Measurements from ENCODE around the gene HAND2. TPM values are rescaled to one million over a fixed set of nuclear protein-coding genes. Genes with fewer than 3 reads are reported as not detected.

Gene HAND2
- total RNA-seq, 1 donor from 2014 or later = not detected

DNA sequence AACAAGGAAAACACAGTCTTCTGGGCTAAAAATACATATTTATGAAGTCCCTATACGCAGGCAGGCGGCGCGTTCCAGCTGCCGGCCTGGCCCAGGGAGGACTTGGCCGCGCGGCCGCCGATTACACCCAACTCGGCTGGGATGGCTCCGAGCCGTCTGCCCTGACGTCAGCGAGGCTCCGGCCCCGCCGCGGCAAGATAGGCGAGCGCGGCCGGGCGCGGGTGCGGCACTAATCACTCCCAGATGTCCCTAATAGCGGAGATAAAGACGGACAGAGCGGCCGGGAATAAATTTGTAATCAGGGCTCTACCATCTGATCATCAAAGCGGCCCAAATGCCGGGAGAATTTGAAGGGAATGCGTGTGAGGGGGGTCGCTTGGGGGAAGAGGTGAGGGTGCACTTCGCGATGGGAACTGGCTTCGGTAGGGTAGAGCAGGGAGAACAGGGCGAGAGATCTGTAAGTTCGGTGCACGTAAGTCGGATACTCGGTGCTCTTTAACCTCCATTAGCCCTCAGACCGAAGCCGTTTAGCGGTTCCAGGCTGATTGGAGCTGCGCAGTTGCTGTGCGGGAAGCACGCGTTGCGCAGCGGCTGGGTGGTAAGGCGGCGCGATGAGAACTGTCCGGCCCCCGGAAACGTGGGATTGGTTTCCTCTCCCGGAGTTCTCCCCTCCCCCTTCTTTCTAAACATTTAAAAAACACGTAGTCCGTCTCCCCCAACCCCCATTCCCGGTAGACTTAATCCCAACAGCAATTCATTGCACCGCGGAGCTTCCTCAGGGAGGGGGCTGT, 7.7 kb downstream of the HAND2 start:
- intact Hi-C loops (cut with micrococcal nuclease) = loop anchor here (1.0 kb wide), 1 partner anchor 8 kb away; the partner anchor contains the start of gene HAND2

DNA sequence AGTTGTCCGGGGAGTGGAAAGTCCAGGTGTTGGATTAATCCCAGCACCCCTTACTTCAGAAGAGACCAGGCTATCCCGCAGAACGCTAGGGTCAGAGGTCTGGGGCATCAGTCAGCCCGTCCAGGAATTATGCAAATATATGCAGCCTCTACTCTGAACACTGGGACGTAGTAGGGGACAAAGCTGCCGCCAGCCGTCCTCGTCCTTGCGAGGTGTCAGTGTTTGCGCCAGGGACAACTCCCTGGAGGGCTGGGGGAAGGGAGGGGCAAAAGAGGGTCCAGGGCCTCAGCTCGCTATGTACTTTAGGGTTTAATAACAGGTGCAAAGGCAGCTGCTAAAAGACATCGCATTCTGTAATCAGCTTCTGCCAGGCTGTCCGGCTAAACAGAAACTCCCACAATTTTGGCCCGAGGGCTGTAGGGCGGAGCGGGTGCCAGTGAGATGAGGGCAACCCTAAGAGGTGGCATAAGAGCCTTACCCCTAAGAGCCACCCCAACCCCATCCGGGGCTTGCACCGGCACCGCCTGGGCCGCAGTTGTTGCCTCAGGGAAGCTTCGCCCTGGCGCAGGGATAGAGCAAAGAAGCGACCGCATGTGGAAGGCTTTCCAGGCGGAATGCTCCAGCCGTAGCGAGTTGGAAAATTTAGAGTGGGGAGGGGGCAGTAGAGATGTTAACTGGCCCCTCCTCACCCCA, 8.4 kb downstream of the HAND2 start:
- intact Hi-C loops (cut with micrococcal nuclease) = loop anchor here (1.0 kb wide), 1 partner anchor 9 kb away; the partner anchor contains the start of gene HAND2

DNA sequence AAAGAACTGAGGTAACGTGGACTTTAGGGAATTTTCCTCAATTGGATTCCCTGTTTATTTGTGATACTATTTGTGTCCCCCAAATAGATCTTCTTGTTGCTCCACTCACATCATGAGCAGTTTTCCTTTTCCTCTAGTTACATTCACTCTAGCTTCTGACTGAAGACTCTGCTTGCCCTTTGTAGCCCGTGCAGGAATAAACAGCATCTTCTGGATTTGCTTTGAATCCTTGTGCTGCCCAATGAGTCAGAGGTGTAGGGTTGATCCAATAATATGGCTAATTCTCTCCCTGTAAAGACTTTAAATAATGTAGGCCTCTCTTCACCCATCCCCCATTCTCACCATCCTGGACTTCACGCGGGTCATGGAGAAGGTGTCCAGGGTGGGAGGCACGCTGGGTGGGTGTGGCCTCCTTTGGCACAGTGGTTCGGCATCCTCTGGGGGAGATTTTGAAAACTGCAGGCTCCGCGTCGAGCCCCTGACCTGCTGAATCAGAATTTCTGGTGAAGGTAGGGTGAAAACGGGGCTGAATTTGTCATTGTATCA, 9.0 kb downstream of the HAND2 start:
- intact Hi-C loops (cut with micrococcal nuclease) = no loop called here

DNA sequence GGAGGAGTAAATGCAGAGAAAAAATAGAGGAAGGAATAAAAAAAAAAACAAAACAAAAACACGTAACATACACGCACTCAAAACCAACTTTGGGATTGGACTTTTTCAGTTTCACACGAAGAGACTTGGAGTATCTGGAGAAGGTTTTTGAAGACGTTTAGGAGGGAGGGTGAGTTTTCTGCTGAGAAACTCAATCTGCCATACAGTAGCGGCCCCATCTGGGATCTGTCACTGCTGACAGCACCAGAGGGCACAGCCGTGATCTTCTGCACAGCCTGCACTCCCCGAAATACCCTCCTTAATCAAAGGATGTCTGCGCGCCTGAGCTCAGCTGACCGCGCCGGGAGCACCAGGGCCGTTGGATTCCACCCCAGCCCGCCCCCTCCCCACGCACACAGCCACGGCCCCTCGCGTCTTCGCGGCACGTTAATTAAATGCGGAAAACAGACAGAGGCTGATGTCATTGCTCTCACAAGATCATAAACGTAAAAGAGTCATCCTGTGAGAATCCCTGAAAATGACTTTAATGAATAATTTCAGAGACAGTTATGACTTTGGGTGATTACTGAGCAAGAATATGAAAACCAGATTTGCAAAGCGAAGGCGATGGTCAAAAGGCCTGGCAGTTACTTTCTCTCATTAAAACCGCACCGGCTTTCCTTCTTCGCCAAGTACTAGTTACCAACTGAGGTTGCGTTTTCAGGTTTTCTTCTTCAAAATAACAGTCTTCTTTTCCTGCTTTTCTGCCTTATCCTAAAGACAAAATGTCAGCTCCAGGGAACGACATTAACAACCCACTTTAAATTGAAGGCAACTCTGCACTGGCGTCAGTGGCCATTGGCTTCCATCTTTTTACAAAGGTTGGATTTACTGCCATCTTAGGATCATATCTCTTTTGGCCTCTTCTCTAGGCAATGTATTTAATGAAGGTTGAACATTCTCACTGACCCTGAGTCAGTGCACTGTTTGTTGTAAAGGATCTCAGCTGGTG, 10.6 kb downstream of the HAND2 start:
- intact Hi-C loops (cut with micrococcal nuclease) = no loop called here

DNA sequence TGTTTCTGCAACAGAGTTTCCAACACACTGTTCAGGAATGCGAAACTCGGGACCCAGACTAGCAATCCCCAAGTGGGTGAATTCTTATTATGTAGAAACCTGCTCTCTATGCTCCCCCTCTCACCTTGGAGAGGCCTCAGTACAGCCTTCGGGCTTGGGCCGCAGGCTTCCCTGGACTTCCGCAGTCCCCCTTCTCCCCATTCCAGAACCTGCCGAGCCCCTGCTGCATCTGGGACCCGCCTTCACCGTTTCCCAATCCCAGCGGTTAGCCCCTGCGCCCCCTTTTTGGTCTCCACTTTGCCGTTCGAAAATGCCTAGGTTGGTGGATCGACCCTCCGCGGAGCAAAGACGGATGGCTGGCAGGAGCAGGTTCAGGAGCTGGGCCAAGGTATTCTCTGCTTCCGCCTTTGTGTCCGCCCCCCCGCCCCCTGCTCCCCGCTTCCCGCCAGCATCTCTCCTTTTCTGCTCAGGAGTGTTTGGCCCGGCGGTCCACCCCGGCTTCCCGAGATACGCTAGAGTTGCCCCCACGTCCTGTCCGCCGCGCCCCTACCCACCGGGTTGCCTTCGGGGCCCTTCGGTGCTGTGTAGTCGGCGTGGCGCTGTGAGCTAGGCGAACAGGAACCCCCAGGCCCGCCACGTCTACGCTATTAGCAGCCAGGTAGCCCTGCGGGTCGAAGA, 11.5 kb downstream of the HAND2 start:
- intact Hi-C loops (cut with micrococcal nuclease) = loop anchor here (1.0 kb wide), 1 partner anchor 9 kb away; no protein-coding TSS in a partner anchor

DNA sequence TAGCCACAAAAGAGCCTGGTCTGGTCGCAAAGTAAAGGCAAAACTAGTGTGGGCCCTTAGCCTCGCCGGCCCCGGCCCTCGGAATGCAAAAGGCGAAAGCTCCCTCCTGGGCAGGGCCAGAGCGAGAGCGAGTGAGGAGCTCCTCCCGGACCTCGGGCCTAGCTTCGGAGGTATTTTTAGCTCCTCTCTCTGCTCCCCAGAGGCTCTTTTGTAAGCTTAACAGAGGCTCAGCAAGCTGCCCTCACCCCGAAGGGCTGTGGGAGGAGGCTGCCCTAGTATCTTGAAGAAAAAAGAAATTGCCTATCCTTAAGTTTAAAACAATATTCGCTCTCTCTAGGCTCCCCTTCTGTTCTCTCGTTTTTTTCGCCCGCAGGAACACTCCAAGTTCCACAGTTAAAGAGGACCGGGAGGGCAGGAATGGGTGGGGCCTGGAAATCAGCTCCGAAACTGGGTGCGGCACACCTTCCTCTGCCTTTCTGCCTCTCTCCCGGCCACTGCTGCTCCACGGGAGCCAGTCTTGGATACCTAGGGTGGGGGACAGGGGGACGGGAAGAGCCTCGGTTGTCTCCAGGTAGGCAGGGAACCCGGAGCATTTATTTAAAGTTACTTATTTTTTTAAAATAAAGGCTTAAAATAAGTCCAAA, 12.1 kb downstream of the HAND2 start:
- intact Hi-C loops (cut with micrococcal nuclease) = loop anchor here (1.0 to 2.0 kb wide), 3 partner anchors 9 to 21 kb away; partner anchors contain the start of gene HAND2

DNA sequence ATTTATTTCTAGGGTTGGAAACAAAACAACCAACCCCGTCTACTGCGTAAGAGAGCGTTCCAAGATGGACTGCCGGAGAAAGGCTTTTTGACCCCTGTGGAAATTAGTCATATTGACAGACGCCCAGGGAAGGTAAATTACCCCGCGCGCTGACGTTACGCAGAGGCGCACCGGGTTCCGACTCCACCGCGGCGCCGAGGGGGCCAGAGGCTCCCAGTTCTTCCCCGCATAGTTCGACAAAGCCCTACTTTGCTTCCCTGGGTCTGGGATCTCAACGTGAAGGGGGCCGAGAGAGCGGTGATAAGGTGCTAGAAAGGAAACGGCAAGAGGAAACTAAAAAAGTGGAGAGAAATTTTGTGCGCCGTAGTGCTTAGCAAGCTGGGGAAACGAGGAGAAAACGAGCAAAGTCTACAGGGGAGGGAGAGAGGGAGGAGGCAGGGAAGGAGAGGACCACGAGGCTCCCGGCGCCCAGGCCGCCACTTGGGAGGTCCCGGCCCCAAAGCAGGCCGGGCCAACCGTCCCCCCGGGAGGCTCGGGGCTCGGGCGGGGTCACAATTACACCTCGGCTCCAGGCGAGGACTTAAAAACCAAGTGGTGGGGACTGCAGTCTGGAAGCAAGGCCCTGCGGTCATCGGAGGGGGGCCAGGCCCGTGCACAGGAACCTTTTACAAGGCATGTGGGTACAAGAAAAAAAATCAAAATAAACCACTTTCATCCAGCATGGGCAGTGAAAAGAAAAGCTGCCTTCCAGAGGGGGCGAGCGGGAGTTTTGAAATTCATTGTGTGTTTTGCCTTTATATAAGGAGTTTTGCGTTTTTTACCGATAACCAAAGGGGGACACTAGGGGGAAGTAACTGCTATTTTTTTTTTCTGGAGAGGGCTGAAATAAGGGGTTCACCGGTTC, 13.2 kb downstream of the HAND2 start:
- intact Hi-C loops (cut with micrococcal nuclease) = loop anchor here (2.0 kb wide), 2 partner anchors 14 to 22 kb away; partner anchors contain the start of gene HAND2

DNA sequence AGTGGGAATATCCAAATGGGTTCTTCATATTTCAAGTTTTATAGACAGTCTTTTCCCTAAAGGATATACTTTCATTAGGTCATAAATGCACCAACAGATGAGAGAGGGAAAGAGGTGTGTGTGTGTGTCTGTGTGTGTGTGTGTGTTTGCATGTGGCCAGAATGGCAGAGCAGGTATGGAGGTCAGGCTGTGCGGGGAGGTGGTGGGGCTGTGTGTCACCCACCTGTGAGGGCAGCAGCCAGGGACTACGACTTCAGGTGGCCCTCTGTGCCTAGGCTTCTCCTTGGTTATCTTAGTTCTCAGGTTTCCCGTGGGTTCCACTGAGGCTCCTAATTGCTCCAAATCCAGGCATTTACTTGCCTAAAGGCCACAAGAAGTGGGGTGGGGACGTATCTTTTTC, 14.6 kb downstream of the HAND2 start:
- intact Hi-C loops (cut with micrococcal nuclease) = no loop called here

DNA sequence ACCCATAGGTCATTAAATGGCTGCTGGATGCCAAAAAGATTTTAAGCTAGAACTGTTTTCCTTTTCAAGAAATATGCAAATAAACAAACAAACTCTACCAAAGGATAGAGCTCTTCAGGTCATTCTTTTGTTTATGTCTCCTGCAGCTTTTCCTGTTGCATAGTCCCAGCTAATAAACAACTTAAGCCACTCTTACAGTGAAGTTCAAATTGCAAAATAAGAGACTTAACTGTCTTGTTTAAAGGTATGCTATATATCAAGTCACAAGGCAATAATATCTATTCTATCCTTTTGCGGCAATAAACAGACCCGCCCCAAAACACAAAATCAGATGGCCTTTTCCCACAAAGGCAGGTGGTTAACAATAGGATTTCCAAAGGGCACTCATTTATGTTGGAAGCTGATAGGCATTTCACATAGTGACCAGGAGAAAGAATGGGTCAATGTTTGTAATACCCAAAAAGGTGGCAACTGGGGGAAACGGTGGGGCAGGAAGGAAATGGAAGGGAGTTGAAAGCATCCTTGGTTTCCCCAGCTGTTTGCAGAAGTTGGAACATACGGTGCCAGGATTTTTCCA, 15.3 kb downstream of the HAND2 start:
- intact Hi-C loops (cut with micrococcal nuclease) = no loop called here

DNA sequence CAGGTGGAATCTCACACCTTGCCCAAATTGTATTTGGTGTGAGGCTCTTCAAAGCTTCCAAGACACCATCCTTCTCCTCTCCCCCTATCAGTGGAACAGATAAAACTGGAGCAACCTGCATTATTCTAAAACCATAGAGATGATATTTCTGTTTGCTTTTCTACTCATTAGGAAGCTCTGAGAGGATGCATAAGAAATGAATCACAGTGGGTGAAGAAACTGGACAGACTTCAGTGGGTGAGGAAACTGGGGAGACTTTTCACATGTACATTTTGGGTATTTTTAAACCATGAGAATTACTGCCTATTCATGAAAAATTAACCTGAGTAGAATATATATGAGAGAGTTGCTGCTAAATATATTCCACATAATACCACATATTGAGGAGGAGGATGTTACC, 16.4 kb downstream of the HAND2 start:
- intact Hi-C loops (cut with micrococcal nuclease) = no loop called here

DNA sequence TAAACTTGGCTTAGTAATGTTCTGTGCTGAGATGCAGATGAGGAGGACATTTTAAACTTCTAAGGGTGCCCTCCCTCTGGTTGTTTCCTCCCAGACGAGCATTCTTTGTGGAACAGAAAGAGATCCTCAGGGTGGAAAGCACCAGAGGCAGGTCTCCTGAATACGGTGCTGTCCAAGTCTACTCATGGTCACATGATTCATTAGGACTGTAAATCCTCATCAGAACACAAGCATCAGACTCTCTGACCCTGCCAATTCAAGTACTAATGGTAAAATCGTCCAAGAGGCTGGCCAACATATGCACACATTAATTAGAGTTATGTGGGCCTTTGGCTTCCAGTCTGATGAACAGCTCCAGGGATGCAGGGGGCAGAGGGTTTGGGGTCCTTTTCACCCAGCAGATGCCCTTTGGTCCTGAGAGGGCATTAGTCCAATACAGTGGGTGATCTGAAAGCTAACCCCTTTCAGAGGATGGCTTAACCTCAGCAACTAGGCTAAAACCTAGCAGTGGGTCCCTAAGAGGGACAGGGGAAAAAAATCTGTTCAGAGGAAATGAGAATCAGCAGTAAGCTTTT, 18.2 kb downstream of the HAND2 start:
- intact Hi-C loops (cut with micrococcal nuclease) = no loop called here

DNA sequence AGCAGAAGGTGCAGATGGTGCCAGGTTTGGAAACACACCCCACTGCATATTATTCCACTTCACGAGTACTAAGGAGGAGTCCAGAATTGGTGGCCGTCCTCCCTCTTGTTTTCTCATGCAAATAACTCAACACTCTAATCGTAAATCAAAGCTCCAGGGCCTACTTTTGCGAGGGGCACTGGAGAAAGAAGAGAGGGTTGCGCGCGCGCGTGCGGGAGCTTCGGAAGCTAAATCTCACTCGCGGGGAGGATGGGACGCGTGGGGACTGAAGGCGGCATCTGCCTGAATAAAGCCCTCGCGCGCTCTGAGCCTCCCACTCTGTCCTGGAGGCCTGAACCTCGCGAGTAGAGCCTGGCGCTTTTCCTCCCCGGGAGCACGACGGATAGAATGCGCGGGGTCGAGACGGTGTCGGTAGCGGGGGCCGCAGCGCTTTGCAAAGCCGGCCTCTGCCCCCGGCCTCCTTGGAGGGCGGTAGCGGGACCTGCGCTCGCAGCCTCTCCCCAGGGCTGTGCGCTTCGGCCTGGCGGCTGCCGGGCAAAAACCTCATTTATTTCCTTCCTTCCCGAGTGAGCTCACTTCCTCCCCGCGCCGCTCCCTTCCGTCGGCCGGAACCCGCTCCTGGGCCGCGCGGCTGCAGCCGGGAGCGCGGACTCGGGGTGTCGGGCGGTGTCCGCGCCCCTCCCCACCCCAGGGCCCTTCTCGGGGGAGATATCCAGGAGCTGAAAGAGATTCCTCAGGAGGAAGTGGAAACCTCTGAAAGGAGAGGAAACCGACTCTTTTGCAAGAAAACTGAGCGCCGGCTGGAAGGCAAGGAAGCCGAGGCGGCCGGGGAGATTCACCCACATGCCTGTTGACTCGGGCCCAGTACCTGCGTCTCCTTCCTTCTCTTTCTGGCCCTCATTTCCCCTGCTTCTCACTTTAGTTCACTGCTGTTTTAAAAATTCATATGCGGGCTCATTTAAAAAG, 20.7 kb downstream of the HAND2 start:
- intact Hi-C loops (cut with micrococcal nuclease) = loop anchor here (1.0 to 10.0 kb wide), 5 partner anchors 9 to 808 kb away; partner anchors contain the start of genes CEP44 and FBXO8

DNA sequence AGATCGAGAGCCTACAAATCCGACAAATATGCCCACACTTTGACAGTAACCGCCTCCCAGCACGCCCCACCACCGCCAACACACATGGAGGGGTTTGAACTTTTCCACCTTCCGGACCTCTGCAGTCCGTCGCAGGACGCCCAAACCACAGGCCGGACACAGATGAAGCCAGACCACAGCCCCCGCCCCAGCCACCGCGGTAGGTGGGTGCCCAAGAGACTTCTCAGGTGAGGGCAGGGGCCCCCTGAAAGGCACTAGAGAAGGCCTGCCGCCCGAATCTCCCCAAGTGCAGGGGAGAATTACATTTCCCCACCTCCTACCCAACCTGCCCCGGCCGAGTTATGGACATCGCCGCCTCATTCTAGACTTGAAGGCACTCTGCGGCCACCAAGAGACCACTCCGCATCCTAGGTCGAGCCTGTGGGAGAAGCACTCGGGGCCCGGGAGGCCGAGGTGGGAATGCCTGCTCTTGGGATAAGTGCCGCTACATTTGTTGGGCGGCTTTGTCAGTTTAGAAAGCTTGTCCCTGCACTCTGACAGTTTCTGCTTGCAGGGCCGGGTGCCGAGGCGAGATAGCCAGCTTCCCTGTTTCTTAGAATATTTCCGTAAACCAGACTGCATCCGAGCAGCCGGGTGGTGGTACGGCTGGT, 21.5 kb downstream of the HAND2 start:
- intact Hi-C loops (cut with micrococcal nuclease) = loop anchor here (1.0 to 10.0 kb wide), 5 partner anchors 10 to 809 kb away; partner anchors contain the start of genes CEP44 and FBXO8

DNA sequence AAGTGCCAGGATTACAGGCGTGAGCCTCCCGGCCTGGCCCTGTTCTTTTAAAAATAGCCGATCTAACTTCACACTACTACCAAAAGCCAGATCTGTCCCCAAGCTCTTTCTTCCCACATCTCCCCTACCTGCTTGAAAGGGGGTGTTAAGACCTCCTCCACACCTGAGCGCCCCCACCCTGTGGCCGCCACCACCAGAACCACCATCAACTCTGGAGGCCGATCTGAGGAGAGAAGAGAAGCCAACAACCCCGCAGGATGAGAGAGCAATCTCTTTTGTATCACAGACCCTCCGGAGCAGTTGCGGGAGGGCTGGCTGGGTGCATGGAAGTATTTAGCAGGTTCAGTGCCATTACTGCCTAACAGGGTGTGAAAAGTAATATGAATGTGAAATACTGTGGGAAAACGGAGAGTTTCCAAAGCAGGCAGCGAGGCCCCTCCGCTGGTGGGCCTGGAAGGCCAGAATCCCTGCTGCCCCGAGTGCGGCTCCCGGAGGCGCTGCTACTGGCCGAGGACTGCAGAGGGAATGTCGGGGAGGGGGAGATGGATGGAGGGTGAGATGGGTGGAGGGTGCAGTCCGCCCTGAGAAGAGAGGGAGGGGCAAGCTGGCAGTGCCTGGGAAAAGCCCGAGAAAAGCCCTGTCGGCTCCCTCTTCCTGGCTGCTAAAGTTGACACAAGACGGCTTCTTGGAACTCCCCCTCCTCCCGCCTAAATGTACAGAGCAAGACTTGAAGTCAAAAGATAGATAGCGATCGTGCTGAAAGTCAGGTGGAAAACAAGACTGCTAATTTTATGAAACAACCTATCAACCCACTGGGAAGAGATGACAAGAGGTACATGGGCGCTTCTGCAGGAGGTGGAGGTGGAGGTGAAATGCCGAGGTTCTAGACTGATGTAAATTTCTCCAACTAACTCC, 22.3 kb downstream of the HAND2 start:
- intact Hi-C loops (cut with micrococcal nuclease) = loop anchor here (2.0 to 10.0 kb wide), 5 partner anchors 17 to 810 kb away; partner anchors contain the start of genes CEP44 and FBXO8
